Measurements from ENCODE around the gene SDC3.
A peak's percentile ranks its signal among the peaks of the same experiment; 100 is the strongest.

SDC3 gene

DNA sequence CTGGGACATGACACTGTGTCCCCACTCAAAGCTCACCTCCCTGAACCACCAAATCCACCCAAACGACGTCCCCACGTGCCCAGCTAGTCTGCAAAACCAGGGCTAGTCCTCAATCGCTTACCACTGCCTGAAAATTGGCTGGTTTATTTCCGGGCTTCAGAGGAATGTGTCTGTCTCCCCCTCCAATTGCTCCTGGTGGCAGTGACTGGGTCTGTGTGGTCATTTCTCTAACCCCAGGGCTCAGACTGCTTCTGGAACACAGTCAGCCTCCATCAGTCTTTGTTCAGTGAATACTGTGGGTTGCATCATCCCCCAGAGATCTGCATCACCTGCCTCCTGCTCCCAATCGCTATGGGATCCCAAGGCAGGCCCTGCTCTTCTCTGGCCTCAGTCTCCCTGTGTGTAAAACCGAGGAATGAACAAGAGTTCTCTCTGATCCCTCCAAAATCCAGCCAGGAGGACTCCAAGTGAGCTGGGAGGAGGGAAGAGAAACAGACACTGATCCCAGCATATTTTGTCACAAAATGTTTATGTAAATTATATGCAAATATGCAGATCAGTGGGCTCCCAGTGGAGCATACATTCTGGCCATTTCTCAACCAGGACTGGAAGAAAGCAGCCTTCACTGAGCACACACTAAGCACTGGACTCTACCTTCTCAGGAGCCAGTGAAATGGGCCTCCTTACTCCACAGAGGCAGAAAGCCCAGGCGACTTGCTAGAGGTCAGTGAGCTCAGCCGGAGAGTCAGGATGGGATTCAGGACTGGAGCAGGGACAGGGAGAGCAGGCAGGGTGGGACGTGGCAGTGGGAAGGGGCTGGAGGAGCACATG is 20.9 kb downstream of the SDC3 start:
- TF ChIP-seq, protein P1, sequence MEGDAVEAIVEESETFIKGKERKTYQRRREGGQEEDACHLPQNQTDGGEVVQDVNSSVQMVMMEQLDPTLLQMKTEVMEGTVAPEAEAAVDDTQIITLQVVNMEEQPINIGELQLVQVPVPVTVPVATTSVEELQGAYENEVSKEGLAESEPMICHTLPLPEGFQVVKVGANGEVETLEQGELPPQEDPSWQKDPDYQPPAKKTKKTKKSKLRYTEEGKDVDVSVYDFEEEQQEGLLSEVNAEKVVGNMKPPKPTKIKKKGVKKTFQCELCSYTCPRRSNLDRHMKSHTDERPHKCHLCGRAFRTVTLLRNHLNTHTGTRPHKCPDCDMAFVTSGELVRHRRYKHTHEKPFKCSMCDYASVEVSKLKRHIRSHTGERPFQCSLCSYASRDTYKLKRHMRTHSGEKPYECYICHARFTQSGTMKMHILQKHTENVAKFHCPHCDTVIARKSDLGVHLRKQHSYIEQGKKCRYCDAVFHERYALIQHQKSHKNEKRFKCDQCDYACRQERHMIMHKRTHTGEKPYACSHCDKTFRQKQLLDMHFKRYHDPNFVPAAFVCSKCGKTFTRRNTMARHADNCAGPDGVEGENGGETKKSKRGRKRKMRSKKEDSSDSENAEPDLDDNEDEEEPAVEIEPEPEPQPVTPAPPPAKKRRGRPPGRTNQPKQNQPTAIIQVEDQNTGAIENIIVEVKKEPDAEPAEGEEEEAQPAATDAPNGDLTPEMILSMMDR (conservative IDR thresholded peaks at IDR 0.05; ENCODE audit: low read length): no peak
- H3K4me3 ChIP-seq (ENCODE audit: low read length): no peak overlapping the region
- DNase-seq (ENCODE audit: low read depth): peak; percentile 82

DNA sequence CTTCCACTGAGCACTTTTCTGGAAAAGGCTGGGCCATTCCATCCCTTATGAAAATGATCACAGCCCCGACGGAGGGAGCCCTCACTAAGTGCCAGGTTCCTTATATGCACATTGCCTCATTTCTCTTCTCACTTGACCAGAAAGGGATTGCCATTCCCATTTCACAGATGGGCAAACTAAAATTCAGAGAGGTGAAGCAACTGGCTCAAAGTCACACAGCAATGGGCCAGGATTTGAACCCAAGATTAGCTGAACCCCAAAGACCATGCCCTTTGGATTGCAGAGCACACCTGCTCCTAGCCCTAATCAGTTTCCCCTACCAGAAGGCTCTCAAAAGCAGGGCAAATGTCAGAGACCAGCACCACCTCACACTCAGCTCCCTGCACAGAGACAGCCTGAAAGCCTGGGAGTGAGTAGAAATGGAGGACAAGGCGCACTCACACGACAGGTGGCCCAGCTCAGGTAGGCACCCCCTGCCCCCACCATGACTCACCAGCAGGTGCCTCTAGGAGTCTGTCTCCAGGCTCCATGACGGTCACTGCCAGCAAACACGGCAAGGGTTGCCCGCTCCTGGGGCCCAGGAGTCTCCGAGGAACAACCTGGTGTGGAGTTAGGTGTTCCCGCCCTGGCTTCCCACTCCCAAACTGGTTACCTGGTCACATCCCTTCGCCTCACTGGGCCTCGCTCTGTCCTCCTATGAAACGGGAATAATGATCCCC is 21.7 kb downstream of the SDC3 start:
- no peak overlapping the region for H3K4me3 ChIP-seq (ENCODE audit: low read length)
- TF ChIP-seq, protein P1 (conservative IDR thresholded peaks at IDR 0.05; ENCODE audit: low read length): no peak
- no peak for DNase-seq (ENCODE audit: low read depth)

DNA sequence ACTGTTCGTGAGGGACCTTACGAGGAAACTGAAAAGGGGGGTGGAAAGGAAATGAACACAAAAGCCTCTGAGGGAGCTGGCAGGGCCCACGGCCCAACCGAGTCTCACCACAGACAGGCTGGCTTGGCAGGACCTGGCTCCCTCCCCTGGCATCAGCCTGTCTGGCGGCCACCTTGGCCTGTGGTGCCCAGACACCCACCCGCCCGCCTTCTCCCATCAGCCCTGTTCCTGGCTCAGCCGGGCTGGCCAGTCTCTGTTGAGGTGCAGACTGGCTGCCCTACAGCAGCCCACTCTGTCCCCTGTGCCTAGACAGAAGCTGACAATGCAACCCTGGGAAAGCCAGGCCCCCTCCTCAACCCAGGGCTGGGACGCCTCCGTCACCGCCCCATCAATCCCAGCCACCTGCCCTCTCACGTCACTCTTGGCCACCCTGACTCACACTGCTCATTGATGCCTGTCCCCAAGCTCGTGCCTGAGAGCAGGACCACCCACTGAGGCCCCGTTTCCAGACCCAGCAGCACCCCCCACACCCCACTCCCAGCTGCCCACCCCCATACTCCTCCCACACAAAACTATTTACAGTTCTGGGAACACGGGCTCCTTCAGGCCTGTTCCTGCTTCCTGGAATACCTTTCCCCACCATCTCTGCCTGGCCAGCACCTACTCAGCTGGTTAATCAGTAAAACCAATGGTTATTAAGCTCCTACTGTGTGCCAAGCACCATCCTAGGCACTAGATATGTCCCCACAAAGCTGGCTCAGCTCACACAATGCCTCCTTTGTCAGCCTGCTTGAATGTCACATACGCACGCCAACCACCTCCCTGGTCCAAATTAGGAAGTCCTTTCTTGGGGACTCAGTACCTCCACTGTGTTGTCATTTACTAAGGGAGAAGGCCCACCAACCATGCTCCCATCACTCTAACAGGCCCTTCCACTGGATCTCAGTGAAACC is 22.7 kb downstream of the SDC3 start:
- TF ChIP-seq, protein P1 (conservative IDR thresholded peaks at IDR 0.05; ENCODE audit: low read length): no peak
- DNase-seq (ENCODE audit: low read depth): no peak
- H3K4me3 ChIP-seq (ENCODE audit: low read length): no peak overlapping the region

DNA sequence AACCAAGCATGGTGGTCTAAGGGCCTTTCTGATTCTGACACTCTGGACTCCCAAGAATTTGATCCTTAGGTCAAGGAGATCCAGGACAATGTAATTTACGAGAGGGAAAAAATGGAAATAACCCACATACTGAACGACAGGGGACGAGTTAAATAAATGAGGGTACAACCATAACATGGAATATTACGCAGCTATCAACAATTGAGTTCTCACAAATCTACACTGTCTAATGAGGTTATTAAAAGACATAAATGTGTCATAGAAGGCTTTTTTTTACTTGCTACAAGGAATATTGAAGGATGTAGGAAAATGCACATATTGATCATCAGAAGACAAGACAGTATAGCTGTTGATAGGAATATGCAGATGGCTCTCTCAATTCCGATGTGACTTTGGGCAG is 23.8 kb downstream of the SDC3 start:
- TF ChIP-seq, protein P1 (conservative IDR thresholded peaks at IDR 0.05; ENCODE audit: low read length): no peak
- DNase-seq (ENCODE audit: low read depth): no peak

DNA sequence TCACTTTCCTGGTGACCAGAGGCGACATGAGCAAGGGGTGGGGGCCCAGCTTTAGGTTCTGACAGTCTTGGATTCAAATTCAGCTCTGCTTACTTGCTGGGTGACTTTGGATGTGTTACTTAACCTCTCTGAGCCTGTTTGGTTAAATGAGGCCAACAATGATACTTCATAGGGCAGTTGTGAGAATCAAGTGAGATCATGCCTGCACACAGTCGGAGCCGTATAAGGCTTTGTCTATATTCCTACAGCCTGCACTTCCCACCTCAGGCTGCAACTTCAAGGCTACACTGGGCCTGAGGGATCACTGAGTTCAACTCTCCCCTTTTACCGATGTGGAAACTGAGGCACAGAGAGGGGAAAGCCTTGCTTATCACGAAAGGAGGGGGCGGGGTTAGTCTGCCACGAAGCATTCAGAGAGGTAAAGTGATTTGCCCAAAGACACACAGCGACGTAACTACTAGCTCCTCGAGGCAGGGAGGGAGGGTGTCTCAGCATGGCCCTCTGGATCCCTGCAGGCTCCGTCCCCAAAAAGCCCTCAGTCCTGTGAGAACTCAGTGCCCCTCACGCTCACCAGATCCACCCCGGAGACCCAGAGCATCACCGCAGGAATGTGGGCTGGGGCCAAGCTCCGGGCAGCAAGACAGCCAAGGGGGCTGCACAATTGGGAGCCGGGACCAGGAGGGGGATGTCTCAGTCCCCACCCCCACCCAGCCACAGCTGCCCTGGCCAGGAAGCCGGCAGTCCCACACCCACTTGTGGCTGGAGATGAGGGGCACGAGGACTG is 25.0 kb downstream of the SDC3 start:
- H3K4me3 ChIP-seq (ENCODE audit: low read length): no peak overlapping the region
- DNase-seq (ENCODE audit: low read depth): no peak
- TF ChIP-seq, protein P1 (conservative IDR thresholded peaks at IDR 0.05; ENCODE audit: low read length): no peak

More for the DNA sequence above, 23.8 kb downstream of the SDC3 start:
- no peak overlapping the region for H3K4me3 ChIP-seq (ENCODE audit: low read length)

DNA sequence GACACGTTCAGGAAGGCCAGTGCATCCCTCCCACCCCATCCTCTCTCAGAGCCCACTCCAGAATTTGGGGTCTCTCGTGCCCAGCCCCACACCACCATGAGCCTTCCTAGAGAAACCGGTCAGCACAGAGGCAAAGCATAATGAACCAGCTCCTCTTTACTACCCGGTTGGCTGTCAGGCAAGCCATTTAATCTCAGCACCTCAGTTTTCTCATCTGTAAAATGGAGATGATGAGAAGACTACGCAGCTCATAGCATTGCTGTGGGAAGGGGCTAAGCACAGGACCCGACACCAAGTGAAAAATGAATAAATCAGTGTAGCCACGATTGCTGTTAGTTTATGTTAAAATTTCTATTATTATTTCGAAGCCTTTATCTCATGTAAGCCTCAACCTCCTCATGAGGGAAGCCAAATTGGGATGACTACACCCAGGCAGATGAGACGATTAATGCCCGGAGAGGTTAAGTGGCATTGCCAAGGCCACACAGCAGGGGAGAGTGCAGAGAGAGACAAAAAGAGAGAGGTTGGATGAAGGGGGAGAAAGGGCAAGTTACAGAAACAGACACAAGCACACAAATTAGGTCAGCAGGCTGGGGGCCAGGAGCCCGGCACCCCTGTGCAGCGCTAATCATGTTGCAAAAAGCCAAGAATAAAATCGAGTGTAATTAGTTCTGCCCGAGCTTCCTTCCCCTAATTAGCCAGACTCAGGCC is 25.7 kb downstream of the SDC3 start:
- TF ChIP-seq, protein P1 (conservative IDR thresholded peaks at IDR 0.05; ENCODE audit: low read length): no peak
- no peak for DNase-seq (ENCODE audit: low read depth)

More for the DNA sequence above, 25.7 kb downstream of the SDC3 start:
- H3K4me3 ChIP-seq (ENCODE audit: low read length): no peak overlapping the region
